ENCODE data around the gene GLP2R.

The GLP2R gene

GRCh38 chr17:9895923-9896322 lies 70.2 kb downstream of the GLP2R start:
- Histone ChIP-seq H3K4me2 (ENCODE audit: low read depth, low read length) (no peak overlapping the region), H3F3A (ENCODE audit: insufficient read depth, low read length) (no peaks in the 10 kb centered on the region), H2AFZ (ENCODE audit: low read length) (no peak overlapping the region), H3K27ac (ENCODE audit: low read length) (no peak overlapping the region), H3K9ac (ENCODE audit: low read length) (no peak overlapping the region), H4K20me1 (ENCODE audit: insufficient read depth, low read length) (no peaks in the 10 kb centered on the region), H3K79me2 (ENCODE audit: low read length) (no peaks in the 10 kb centered on the region), H3K4me1 (ENCODE audit: low read length) (no peaks in the 10 kb centered on the region), H3K4me3 (ENCODE audit: low read length) (no peak overlapping the region), H3K36me3 (replicated peaks; ENCODE audit: insufficient read depth, low read length) (no peaks in the 10 kb centered on the region), H3K9me2 (replicated peaks; ENCODE audit: insufficient read depth, low read length) (no peaks in the 10 kb centered on the region), H3K9me3 (replicated peaks; ENCODE audit: insufficient read depth, low read length) (no peaks in the 10 kb centered on the region), H3K27me3 (replicated peaks; ENCODE audit: insufficient read depth, low read length) (peaks cover 2% of the 10 kb centered on the region; the same call in 1 of the 2 replicates)
- DNase-seq: no peak
- no peak for TF ChIP-seq CTCF (IDR thresholded peaks at IDR 0.05; ENCODE audit: low read length)
- TF ChIP-seq EZH2phosphoT487 (IDR thresholded peaks at IDR 0.05; ENCODE audit: low read length): no peak
- no peak for TF ChIP-seq EZH2 (optimal IDR thresholded peaks at IDR 0.05; ENCODE audit: low read depth, low read length)

- DNase-seq: no peak
- Histone ChIP-seq H3K4me2 (ENCODE audit: low read depth, low read length) (no peak overlapping the region), H3K9me3 (replicated peaks; ENCODE audit: insufficient read depth, low read length) (no peaks in the 10 kb centered on the region), H3K36me3 (replicated peaks; ENCODE audit: insufficient read depth, low read length) (no peaks in the 10 kb centered on the region), H2AFZ (ENCODE audit: low read length) (no peak overlapping the region), H3K79me2 (ENCODE audit: low read length) (no peaks in the 10 kb centered on the region), H3K27ac (ENCODE audit: low read length) (no peak overlapping the region), H4K20me1 (ENCODE audit: insufficient read depth, low read length) (no peaks in the 10 kb centered on the region), H3F3A (ENCODE audit: insufficient read depth, low read length) (no peaks in the 10 kb centered on the region), H3K4me1 (ENCODE audit: low read length) (no peaks in the 10 kb centered on the region), H3K9me2 (replicated peaks; ENCODE audit: insufficient read depth, low read length) (no peaks in the 10 kb centered on the region), H3K27me3 (replicated peaks; ENCODE audit: insufficient read depth, low read length) (peaks cover 9% of the 10 kb centered on the region), H3K9ac (ENCODE audit: low read length) (no peak overlapping the region), H3K4me3 (ENCODE audit: low read length) (no peak overlapping the region)
- TF ChIP-seq EZH2phosphoT487 (IDR thresholded peaks at IDR 0.05; ENCODE audit: low read length) (no peak), EZH2 (optimal IDR thresholded peaks at IDR 0.05; ENCODE audit: low read depth, low read length) (no peak), CTCF (IDR thresholded peaks at IDR 0.05; ENCODE audit: low read length) (no peak)
Observed at GRCh38 chr17:9897372-9897968, 71.7 kb downstream of the GLP2R start.

DNA sequence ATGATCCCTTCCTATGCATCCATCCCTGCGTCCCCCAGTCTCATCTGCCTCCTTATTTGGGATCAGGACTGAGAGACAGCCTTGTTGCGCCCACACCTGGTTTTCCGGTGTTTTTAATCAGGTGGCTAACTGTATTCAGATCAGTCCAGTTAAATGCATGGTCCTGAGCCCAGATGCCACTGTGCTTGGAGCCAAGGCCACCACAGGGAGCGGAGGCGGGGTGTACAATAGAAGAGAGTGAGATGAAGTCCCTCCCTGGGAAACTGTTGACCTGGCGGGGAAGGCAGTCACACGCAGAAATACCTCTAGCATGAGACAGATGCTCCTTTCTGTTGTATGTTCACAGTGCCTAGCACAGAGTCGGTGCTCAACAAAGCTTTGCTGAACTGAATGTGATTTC lies 73.1 kb downstream of the GLP2R start:
- H3K4me1 ChIP-seq (ENCODE audit: low read length): no peaks in the 10 kb centered on the region
- no peak for TF ChIP-seq EZH2phosphoT487 (IDR thresholded peaks at IDR 0.05; ENCODE audit: low read length)
- no peak for TF ChIP-seq EZH2 (optimal IDR thresholded peaks at IDR 0.05; ENCODE audit: low read depth, low read length)
- no peak for TF ChIP-seq CTCF (IDR thresholded peaks at IDR 0.05; ENCODE audit: low read length)
- no peak for DNase-seq
- H2AFZ ChIP-seq (ENCODE audit: low read length): no peak overlapping the region
- H3K9me2 ChIP-seq (replicated peaks; ENCODE audit: insufficient read depth, low read length): no peaks in the 10 kb centered on the region
- peaks cover 17% of the 10 kb centered on the region for H3K27me3 ChIP-seq (replicated peaks; ENCODE audit: insufficient read depth, low read length)
- H3K36me3 ChIP-seq (replicated peaks; ENCODE audit: insufficient read depth, low read length): no peaks in the 10 kb centered on the region
- H3K9ac ChIP-seq (ENCODE audit: low read length): no peak overlapping the region
- no peak overlapping the region for H3K4me3 ChIP-seq (ENCODE audit: low read length)
- H3K79me2 ChIP-seq (ENCODE audit: low read length): no peaks in the 10 kb centered on the region
- no peaks in the 10 kb centered on the region for H4K20me1 ChIP-seq (ENCODE audit: insufficient read depth, low read length)
- no peaks in the 10 kb centered on the region for H3F3A ChIP-seq (ENCODE audit: insufficient read depth, low read length)
- no peaks in the 10 kb centered on the region for H3K9me3 ChIP-seq (replicated peaks; ENCODE audit: insufficient read depth, low read length)
- no peak overlapping the region for H3K4me2 ChIP-seq (ENCODE audit: low read depth, low read length)
- H3K27ac ChIP-seq (ENCODE audit: low read length): no peak overlapping the region
